Prostate gland (tissue), 2 donors: ENCODE data around the gene SPATA21.

Source experiments
- POLR2A ChIP-seq: fragments of 450-650 bp; IDR thresholded peaks from one replicate; pipeline ENCODE4 v1.6.1; 2016; ENCODE audit warnings: antibody characterized with exemption, mild to moderate bottlenecking
- POLR2AphosphoS5 ChIP-seq: sonication (generic); formaldehyde crosslinking; IDR thresholded peaks from one replicate; pipeline ENCODE4 v1.6.1; 2017; ENCODE audit warnings: antibody characterized with exemption
- TF ChIP-seq, protein P1 (sequence below), 4 experiments: fragments of 200-600 bp in 2 of 4; fragments of 450-650 bp in 2 of 4; sonication (generic) in 2 of 4; IDR thresholded peaks; 1 replicate in 3 of 4; 2 replicates in 1 of 4; pipeline ENCODE4 v1.5.1; 2016 to 2019; ENCODE audit warnings: antibody characterized with exemption in 4 of 4, mild to moderate bottlenecking in 2 of 4, moderate library complexity in 2 of 4

GRCh38 chr1:16374266-16374665 is 63.0 kb downstream of the SPATA21 start:
- TF ChIP-seq, protein P1, sequence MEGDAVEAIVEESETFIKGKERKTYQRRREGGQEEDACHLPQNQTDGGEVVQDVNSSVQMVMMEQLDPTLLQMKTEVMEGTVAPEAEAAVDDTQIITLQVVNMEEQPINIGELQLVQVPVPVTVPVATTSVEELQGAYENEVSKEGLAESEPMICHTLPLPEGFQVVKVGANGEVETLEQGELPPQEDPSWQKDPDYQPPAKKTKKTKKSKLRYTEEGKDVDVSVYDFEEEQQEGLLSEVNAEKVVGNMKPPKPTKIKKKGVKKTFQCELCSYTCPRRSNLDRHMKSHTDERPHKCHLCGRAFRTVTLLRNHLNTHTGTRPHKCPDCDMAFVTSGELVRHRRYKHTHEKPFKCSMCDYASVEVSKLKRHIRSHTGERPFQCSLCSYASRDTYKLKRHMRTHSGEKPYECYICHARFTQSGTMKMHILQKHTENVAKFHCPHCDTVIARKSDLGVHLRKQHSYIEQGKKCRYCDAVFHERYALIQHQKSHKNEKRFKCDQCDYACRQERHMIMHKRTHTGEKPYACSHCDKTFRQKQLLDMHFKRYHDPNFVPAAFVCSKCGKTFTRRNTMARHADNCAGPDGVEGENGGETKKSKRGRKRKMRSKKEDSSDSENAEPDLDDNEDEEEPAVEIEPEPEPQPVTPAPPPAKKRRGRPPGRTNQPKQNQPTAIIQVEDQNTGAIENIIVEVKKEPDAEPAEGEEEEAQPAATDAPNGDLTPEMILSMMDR (IDR thresholded peaks at IDR 0.05), result no peak
- no peak for TF ChIP-seq POLR2A
- no peak for TF ChIP-seq POLR2AphosphoS5
